ENCODE measurements around the gene TMEM109.
A peak's percentile ranks its signal among the peaks of the same experiment; 100 is the strongest.

Gene TMEM109, protein sequence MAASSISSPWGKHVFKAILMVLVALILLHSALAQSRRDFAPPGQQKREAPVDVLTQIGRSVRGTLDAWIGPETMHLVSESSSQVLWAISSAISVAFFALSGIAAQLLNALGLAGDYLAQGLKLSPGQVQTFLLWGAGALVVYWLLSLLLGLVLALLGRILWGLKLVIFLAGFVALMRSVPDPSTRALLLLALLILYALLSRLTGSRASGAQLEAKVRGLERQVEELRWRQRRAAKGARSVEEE

DNA sequence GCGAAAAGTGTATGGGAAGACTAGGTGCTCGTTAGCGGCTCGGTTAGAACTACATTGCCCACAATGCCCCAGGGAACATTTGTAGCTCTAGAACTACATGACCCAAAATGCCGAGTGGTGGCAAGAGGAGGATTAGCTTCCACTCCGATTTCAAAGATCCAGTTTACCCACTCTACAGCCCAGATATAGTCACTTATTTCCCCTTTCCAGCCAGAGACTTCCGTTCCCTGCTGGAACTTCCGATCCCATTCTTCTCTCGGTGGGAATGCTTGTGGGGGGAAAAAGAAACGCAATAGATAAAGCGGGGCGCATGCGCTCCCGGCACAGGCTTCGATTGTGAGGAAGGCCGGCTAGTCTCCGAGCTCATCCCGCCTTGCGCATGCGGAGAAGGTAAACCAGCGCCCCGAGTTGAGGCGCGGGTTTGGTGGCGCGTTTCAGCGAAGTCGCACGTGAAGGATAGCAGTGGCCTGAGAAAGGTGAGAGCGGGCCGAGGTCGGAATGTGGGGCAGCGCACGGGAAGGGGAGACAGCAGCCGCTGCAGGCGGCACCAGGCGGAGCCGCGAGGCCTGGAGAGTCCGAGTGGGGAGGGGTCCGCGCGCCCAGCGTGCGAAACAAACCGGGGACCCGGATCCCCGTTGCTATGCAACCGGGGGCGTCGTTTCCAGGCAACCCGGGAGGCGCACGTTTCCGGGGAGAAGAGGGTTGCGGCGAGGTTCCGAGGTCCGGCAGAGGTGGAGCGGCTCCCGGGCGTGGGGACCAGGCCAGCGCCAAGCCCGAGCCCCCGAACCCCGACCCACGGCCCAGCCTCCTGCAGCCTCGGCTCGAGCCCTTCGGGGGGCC, at the start of gene TMEM109:
Gene TMEM109 (plus strand): TSS at position 366 of the 840 bp plus-strand sequence. CDS start 5,536 bp downstream, outside the sequence.
- no peaks in the 10 kb centered on the region for H3K36me3 ChIP-seq (ENCODE audit: control insufficient read depth, insufficient read depth, low read length)
- peaks cover 20% of the 10 kb centered on the region for H3K27me3 ChIP-seq (ENCODE audit: control insufficient read depth, insufficient read depth, low read length)
- no peaks in the 10 kb centered on the region for H3K9me3 ChIP-seq (ENCODE audit: control insufficient read depth, insufficient read depth, low read length)
- peaks cover 28% of the 10 kb centered on the region for H3K4me1 ChIP-seq (ENCODE audit: control insufficient read depth, insufficient read depth, low read length)
- H3K9ac ChIP-seq (ENCODE audit: low read depth, low read length) = peak within 1 kb of the TSS; percentile 72
- H3K4me3 ChIP-seq (ENCODE audit: low read depth, low read length) = peak within 1 kb of the TSS; percentile 62
- peak within 1 kb of the TSS; percentile 90 for H3K27ac ChIP-seq (ENCODE audit: low read depth, low read length)

DNA sequence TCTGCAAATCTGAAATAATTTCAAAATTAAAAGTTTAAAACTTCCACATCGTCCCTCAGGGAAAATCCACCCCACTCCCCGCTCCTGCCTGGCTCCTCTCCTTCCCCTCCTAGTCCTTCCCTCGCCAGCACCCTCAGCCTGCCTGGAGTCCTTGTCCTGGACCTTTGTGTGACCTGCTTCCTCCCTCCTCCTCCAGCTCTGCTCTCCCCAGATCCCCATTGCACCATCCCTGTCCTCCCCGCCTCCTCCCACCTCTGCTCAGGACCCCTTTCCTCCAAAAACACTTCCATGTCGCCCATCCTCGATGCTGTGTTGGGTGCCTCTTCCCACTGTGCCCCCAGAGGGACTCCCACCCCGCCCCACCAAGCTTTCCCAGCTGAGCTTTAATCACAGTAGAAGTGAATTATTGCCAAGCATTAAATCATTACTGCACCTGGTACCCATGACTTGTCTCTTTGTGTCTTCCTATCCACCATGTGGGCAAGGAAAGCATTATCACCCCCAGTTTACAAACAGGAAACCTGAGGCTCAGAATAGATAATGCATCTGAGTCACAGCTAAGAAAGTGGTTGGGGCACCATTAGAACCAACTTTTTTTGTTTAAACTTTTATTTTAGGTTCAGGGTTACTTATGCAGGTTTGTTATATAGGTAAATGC, 49.0 kb upstream of the TMEM109 start:
- Histone ChIP-seq H3K9me3 (ENCODE audit: control insufficient read depth, insufficient read depth, low read length) (no peaks in the 10 kb centered on the region), H3K36me3 (ENCODE audit: control insufficient read depth, insufficient read depth, low read length) (no peaks in the 10 kb centered on the region)

DNA sequence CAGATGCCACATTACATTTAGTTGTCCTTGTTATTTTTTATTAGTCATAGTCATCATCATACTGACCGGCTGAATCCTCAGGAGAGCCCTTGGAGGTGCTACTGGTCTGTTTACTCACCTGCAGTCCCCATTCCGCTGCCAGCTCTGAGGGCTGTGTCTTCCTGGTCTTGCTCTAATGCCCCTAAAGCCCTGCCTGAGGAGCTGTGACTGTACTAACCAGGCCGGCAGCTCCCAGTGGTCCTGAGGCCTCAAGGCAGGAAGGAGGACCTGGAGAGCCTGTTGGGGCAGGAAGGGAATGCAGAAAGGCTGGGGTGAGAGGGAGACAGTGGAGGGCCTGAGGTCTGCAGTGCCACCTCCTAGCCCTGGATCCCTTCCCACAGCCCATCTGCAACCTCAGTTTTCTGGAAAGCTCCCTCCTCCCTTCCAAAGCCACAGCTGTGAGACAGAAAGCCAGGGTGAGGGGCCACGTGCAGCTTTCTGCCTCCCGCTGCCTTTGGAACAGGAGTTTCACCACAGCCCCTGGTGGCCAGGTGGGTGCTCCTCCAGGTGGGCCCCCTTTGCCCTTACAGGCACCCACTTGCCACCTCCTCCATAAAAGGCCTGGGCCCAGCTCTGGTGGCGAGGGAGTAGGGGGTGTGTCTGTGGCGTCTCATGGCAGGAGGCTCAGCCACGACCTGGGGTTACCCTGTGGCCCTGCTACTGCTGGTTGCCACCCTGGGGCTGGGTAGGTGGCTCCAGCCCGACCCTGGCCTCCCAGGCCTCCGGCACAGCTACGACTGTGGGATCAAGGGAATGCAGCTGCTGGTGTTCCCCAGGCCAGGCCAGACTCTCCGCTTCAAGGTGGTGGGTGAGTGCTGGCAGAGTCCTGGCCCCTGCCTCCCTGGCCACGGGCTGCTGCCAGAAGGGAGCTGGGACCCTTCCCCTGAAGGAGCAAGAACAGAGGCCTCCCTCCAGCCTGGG, 46.8 kb upstream of the TMEM109 start, which contains the start of gene ZP1:
Gene ZP1 (plus strand): TSS at position 632 of the 960 bp plus-strand sequence. CDS start 20 bp downstream, at position 652.
- Histone ChIP-seq H3K4me3 (ENCODE audit: low read depth, low read length) (no peak within 1 kb of the TSS), H3K4me1 (ENCODE audit: control insufficient read depth, insufficient read depth, low read length) (no peaks in the 10 kb centered on the region), H3K27ac (ENCODE audit: low read depth, low read length) (no peak within 1 kb of the TSS), H3K27me3 (ENCODE audit: control insufficient read depth, insufficient read depth, low read length) (no peaks in the 10 kb centered on the region), H3K9me3 (ENCODE audit: control insufficient read depth, insufficient read depth, low read length) (no peaks in the 10 kb centered on the region), H3K9ac (ENCODE audit: low read depth, low read length) (no peak within 1 kb of the TSS), H3K36me3 (ENCODE audit: control insufficient read depth, insufficient read depth, low read length) (no peaks in the 10 kb centered on the region)

More for the DNA sequence above, 49.0 kb upstream of the TMEM109 start:
- no peak overlapping the region for H3K4me3 ChIP-seq (ENCODE audit: low read depth, low read length)
- no peaks in the 10 kb centered on the region for H3K27me3 ChIP-seq (ENCODE audit: control insufficient read depth, insufficient read depth, low read length)
- H3K4me1 ChIP-seq (ENCODE audit: control insufficient read depth, insufficient read depth, low read length) = no peaks in the 10 kb centered on the region
- no peak overlapping the region for H3K27ac ChIP-seq (ENCODE audit: low read depth, low read length)
- H3K9ac ChIP-seq (ENCODE audit: low read depth, low read length) = no peak overlapping the region

DNA sequence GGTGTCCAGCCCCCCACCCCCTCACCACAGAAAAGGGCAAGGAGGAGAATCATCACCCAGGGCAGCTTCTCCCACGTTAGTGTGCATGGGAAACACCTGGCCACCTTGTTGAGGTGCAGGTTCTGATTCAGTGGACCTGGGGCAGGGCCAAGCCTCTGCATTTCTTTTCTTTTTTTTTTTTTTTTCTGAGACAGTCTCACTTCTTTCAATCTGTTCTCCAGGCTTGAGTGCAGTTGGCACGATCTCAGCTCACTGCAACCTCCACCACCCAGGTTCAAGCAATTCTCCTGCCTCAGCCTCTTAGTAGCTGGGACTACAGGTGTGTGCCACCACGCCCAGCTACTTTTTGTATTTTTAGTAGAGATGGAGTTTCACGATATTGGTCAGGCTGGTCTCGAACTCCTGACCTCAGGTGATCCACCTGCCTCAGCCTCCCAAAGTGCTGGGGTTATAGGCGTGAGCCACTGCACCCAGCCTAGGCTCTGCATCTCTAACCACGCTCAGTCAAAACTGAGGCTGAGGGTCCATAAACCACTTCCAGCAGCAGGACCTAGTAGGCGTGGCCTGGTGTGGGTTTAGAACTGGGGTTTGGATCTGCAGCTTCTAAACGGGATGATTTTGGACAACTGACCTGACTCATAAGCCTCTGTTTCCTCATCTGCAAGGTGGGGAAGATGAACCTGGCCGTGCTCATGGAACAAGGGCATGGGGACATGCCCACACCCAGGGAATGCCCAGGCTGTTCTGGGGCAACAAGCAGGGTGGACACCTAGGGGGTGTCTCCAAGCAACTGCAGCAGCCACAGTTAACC, 45.9 kb upstream of the TMEM109 start:
- H3K27ac ChIP-seq (ENCODE audit: low read depth, low read length) = no peak overlapping the region
- no peaks in the 10 kb centered on the region for H3K36me3 ChIP-seq (ENCODE audit: control insufficient read depth, insufficient read depth, low read length)
- H3K4me3 ChIP-seq (ENCODE audit: low read depth, low read length) = no peak overlapping the region
- H3K9me3 ChIP-seq (ENCODE audit: control insufficient read depth, insufficient read depth, low read length) = no peaks in the 10 kb centered on the region
- H3K4me1 ChIP-seq (ENCODE audit: control insufficient read depth, insufficient read depth, low read length) = no peaks in the 10 kb centered on the region
- no peaks in the 10 kb centered on the region for H3K27me3 ChIP-seq (ENCODE audit: control insufficient read depth, insufficient read depth, low read length)
- H3K9ac ChIP-seq (ENCODE audit: low read depth, low read length) = no peak overlapping the region

DNA sequence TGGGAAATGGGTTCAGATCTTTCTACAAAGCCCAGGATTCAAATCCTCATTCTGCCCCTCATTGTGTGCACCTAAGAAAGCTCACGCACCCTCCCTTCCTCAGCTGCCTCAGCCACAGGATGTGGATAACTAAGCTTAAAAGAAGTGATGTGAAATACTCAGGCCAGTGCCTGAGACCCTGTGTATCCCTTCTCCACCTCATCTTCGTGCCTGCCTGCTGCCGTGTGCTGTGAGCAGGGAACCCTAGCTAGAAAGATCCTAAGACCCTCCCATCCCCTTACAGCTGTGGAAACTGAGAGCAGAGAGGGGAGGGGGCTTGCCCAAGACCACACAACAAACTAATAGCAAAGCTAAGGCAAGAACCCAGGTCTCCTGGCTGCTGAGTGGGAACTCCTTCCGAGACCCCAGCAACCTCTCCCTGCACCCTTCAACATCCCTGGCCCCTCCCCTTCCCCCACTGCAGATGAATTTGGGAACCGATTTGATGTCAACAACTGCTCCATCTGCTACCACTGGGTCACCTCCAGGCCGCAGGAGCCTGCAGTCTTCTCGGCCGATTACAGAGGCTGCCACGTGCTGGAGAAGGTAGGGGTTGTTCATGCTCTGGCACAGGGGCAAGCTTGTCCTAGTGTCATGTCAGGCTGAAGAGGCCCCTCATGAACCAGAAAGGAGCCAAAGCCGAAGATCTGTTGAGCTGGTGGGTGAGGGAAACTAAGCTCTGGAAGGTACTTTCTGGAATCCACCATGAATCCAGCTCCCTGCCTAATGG, 45.1 kb upstream of the TMEM109 start:
- H3K9ac ChIP-seq (ENCODE audit: low read depth, low read length) = no peak overlapping the region
- H3K27ac ChIP-seq (ENCODE audit: low read depth, low read length) = no peak overlapping the region
- H3K36me3 ChIP-seq (ENCODE audit: control insufficient read depth, insufficient read depth, low read length) = no peaks in the 10 kb centered on the region
- no peaks in the 10 kb centered on the region for H3K9me3 ChIP-seq (ENCODE audit: control insufficient read depth, insufficient read depth, low read length)
- H3K4me1 ChIP-seq (ENCODE audit: control insufficient read depth, insufficient read depth, low read length) = peaks cover 3% of the 10 kb centered on the region; the same call in 1 of the 2 replicates
- H3K27me3 ChIP-seq (ENCODE audit: control insufficient read depth, insufficient read depth, low read length) = no peaks in the 10 kb centered on the region
- H3K4me3 ChIP-seq (ENCODE audit: low read depth, low read length) = no peak overlapping the region

DNA sequence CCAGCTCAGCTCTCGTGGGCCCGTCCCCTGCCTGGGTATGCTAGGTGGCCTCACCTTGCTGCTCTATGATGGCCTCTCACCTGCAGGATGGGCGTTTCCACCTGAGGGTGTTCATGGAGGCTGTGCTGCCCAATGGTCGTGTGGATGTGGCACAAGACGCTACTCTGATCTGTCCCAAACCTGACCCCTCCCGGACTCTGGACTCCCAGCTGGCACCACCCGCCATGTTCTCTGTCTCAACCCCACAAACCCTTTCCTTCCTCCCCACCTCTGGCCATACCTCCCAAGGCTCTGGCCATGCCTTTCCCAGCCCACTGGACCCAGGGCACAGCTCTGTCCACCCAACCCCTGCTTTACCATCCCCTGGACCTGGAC, 44.5 kb upstream of the TMEM109 start:
- no peaks in the 10 kb centered on the region for H3K9me3 ChIP-seq (ENCODE audit: control insufficient read depth, insufficient read depth, low read length)
- H3K9ac ChIP-seq (ENCODE audit: low read depth, low read length) = no peak overlapping the region
- peaks cover 3% of the 10 kb centered on the region; the same call in 1 of the 2 replicates for H3K4me1 ChIP-seq (ENCODE audit: control insufficient read depth, insufficient read depth, low read length)
- H3K27me3 ChIP-seq (ENCODE audit: control insufficient read depth, insufficient read depth, low read length) = no peaks in the 10 kb centered on the region
- H3K36me3 ChIP-seq (ENCODE audit: control insufficient read depth, insufficient read depth, low read length) = no peaks in the 10 kb centered on the region
- H3K27ac ChIP-seq (ENCODE audit: low read depth, low read length) = no peak overlapping the region
- no peak overlapping the region for H3K4me3 ChIP-seq (ENCODE audit: low read depth, low read length)

DNA sequence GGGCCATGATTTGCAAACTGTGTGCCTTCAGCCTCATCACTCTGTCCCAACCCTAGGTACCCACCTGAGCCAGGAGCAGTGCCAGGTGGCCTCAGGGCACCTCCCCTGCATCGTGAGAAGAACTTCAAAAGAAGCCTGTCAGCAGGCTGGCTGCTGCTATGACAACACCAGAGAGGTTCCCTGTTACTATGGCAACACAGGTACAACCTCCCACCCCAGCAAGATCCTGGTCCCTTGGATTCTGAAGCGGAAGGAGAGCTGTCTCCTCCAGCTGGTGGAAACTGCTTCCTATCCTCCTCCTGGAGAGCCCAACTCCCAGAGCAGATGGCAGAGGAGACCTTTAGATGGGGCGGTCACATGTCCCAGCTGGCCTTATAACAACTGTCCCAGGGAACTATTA, 43.7 kb upstream of the TMEM109 start:
- no peaks in the 10 kb centered on the region for H3K9me3 ChIP-seq (ENCODE audit: control insufficient read depth, insufficient read depth, low read length)
- H3K4me3 ChIP-seq (ENCODE audit: low read depth, low read length) = no peak overlapping the region
- no peaks in the 10 kb centered on the region for H3K27me3 ChIP-seq (ENCODE audit: control insufficient read depth, insufficient read depth, low read length)
- no peak overlapping the region for H3K27ac ChIP-seq (ENCODE audit: low read depth, low read length)
- H3K4me1 ChIP-seq (ENCODE audit: control insufficient read depth, insufficient read depth, low read length) = peaks cover 3% of the 10 kb centered on the region; the same call in 1 of the 2 replicates
- H3K36me3 ChIP-seq (ENCODE audit: control insufficient read depth, insufficient read depth, low read length) = no peaks in the 10 kb centered on the region
- no peak overlapping the region for H3K9ac ChIP-seq (ENCODE audit: low read depth, low read length)

DNA sequence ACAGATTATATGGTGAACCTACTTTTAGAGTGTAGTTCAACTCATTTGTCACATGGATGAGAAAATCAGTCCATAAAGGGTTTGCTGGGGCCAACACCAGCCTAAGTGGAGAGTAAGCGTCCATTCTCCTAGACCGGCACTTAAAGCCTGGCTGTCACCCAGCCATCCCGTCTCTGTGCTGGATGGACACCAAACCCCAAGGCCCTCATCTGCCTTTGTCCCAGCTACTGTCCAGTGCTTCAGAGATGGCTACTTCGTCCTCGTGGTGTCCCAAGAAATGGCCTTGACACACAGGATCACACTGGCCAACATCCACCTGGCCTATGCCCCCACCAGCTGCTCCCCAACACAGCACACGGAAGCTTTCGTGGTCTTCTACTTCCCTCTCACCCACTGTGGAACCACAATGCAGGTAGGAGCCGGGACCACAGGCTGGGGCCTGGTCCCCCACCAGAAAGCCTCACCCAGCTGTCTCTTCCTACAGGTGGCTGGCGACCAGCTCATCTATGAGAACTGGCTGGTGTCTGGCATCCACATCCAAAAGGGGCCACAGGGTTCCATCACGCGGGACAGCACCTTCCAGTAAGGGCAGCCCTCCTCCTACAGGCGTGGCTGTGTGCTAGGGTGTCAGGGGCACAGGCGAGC, 43.1 kb upstream of the TMEM109 start:
- H3K4me1 ChIP-seq (ENCODE audit: control insufficient read depth, insufficient read depth, low read length) = peaks cover 3% of the 10 kb centered on the region; the same call in 1 of the 2 replicates
- H3K27me3 ChIP-seq (ENCODE audit: control insufficient read depth, insufficient read depth, low read length) = no peaks in the 10 kb centered on the region
- H3K36me3 ChIP-seq (ENCODE audit: control insufficient read depth, insufficient read depth, low read length) = no peaks in the 10 kb centered on the region
- H3K9me3 ChIP-seq (ENCODE audit: control insufficient read depth, insufficient read depth, low read length) = no peaks in the 10 kb centered on the region
- H3K9ac ChIP-seq (ENCODE audit: low read depth, low read length) = no peak overlapping the region
- no peak overlapping the region for H3K27ac ChIP-seq (ENCODE audit: low read depth, low read length)
- no peak overlapping the region for H3K4me3 ChIP-seq (ENCODE audit: low read depth, low read length)
